OCI-LY7 (cell line): ENCODE measurements around the gene RIPK4. TPM values are rescaled to one million over a fixed set of nuclear protein-coding genes. Genes with fewer than 3 reads are reported as not detected.

Experiments used
- BruUV-seq: library from RNA; stranded (reverse); fragments of 400-500 nt; replicated peaks from 2 replicates; lab custom pipeline; 2021; lab: Mats Ljungman, UMichigan
- CTCF ChIA-PET: fragments of 300-600 bp; sonication (Branson Sonifier 250); formaldehyde crosslinking; loops from one replicate; lab custom pipeline; 2022; ENCODE audit warnings: antibody characterized with exemption; ENCODE audit not compliant: unreplicated experiment; lab: Charles Lee
- POLR2A ChIA-PET: fragments of 300-600 bp; sonication (Branson Sonifier 250); formaldehyde crosslinking; loops from one replicate; lab custom pipeline; 2022; ENCODE audit warnings: antibody characterized with exemption; lab: Charles Lee
- DNase-seq: peaks from one replicate; pipeline ENCODE4 v3.0.0-alpha.2; 2015; ENCODE audit warnings: low spot score
- H2AFZ ChIP-seq: fragments of 200-600 bp; sonication (generic), shearing (Covaris generic); 2 replicates; pipeline ENCODE4 v1.6.1; 2014; ENCODE audit warnings: mild to moderate bottlenecking, antibody characterized with exemption, low read length, moderate library complexity
- H3K27ac ChIP-seq: fragments of 200-600 bp; sonication (generic); 2 replicates; pipeline ENCODE4 v1.5.1; 2014; ENCODE audit warnings: mixed run types, low read depth, mild to moderate bottlenecking, moderate library complexity, low read length, inconsistent platforms; ENCODE audit not compliant: poor library complexity, severe bottlenecking
- H3K36me3 ChIP-seq: fragments of 200-600 bp; sonication (generic); 2 replicates; pipeline ENCODE4 v1.6.1; 2014; ENCODE audit warnings: mild to moderate bottlenecking, antibody characterized with exemption, low read length, moderate library complexity, mixed read lengths; ENCODE audit not compliant: insufficient read depth
- H3K4me1 ChIP-seq: fragments of 200-600 bp; sonication (generic); 2 replicates; pipeline ENCODE4 v1.5.1; 2014; ENCODE audit warnings: mild to moderate bottlenecking, low read length; ENCODE audit not compliant: insufficient read depth, poor library complexity, severe bottlenecking
- H3K4me2 ChIP-seq: fragments of 200-600 bp; sonication (generic); 2 replicates; pipeline ENCODE4 v1.6.1; 2014; ENCODE audit warnings: mild to moderate bottlenecking, low read length
- H3K4me3 ChIP-seq: fragments of 200-600 bp; sonication (generic); 2 replicates; pipeline ENCODE4 v1.5.1; 2014; ENCODE audit warnings: mild to moderate bottlenecking, low read depth, low read length; ENCODE audit not compliant: poor library complexity, severe bottlenecking
- H3K79me2 ChIP-seq: fragments of 200-600 bp; sonication (generic); 2 replicates; pipeline ENCODE4 v1.6.1; 2016; ENCODE audit warnings: low read depth, mild to moderate bottlenecking, low read length, moderate library complexity, mixed read lengths; ENCODE audit not compliant: insufficient read depth
- H3K9me2 ChIP-seq: fragments of 200-600 bp; sonication (generic); 2 replicates; pipeline ENCODE4 v1.6.1; 2016; ENCODE audit warnings: mild to moderate bottlenecking, low read length, mixed read lengths; ENCODE audit not compliant: insufficient read depth
- H3K9me3 ChIP-seq: fragments of 200-600 bp; sonication (generic); 2 replicates; pipeline ENCODE4 v1.6.1; 2014; ENCODE audit warnings: mild to moderate bottlenecking, mixed run types, low read length, mixed read lengths
- H4K20me1 ChIP-seq: fragments of 200-600 bp; sonication (generic); 2 replicates; pipeline ENCODE4 v1.6.1; 2014; ENCODE audit warnings: mild to moderate bottlenecking, antibody characterized with exemption, low read length, moderate library complexity, mixed read lengths; ENCODE audit not compliant: insufficient read depth
- CTCF ChIP-seq: fragments of 200-600 bp; sonication (generic); conservative IDR thresholded peaks from 2 replicates; pipeline ENCODE4 v1.5.1; 2014; ENCODE audit warnings: mild to moderate bottlenecking, antibody characterized with exemption, low read length, moderate library complexity, mixed read lengths
- EZH2phosphoT487 ChIP-seq: fragments of 200-600 bp; sonication (generic); IDR thresholded peaks from 2 replicates; pipeline ENCODE4 v1.6.1; 2018; ENCODE audit warnings: low read depth, borderline replicate concordance, mild to moderate bottlenecking, mixed run types, antibody characterized with exemption, low read length, moderate library complexity, mixed read lengths
- intact Hi-C: fragments of 100-400 bp; cut with micrococcal nuclease; formaldehyde crosslinking; loops from one replicate; pipeline ENCODE4 v1.10.0; 2022; ENCODE audit not compliant: unreplicated experiment
- total RNA-seq, 2 experiments: library from RNA; depleted of rRNA in 1 of 2; stranded (reverse); fragments of >200 nt in 1 of 2; shearing (Covaris generic) in 1 of 2; gene quantifications; 2 replicates each; pipeline ENCODE4 v1.2.3, GENCODE V29; 2014 to 2022

Gene RIPK4
- total RNA-seq, 2 experiments from 2014 or later = 0.08 to 0.19 TPM

- no peaks in the 10 kb centered on the region for H3K9me2 ChIP-seq
- no peak overlapping the region for H3K4me2 ChIP-seq
- no peak overlapping the region for H3K27ac ChIP-seq
- no peaks in the 10 kb centered on the region for H3K9me3 ChIP-seq
- BruUV-seq = no TSS peak
- no peak overlapping the region for H3K4me3 ChIP-seq
- no peaks in the 10 kb centered on the region for H4K20me1 ChIP-seq
- TF ChIP-seq EZH2phosphoT487 = no peak
- no peak for TF ChIP-seq CTCF
- H3K79me2 ChIP-seq = no peaks in the 10 kb centered on the region
- ChIA-PET CTCF (no interaction called here), POLR2A (interaction anchor here (0.6 to 1.0 kb wide), 2 partner anchors 21 to 81 kb away, joined by 3 read pairs; no protein-coding TSS in a partner anchor)
- H3K36me3 ChIP-seq = no peaks in the 10 kb centered on the region
- intact Hi-C loops = no loop called here
- no peaks in the 10 kb centered on the region for H3K4me1 ChIP-seq
- no peak for DNase-seq
- no peak overlapping the region for H2AFZ ChIP-seq
These were observed 10.7 kb downstream of the RIPK4 start for GRCh38 chr21:41755934-41756773.

GRCh38 chr21:41755258-41755933 is 11.5 kb downstream of the RIPK4 start:
- Histone ChIP-seq H3K4me2 (no peak overlapping the region), H3K9me2 (no peaks in the 10 kb centered on the region), H4K20me1 (no peaks in the 10 kb centered on the region), H3K9me3 (no peaks in the 10 kb centered on the region), H3K79me2 (no peaks in the 10 kb centered on the region), H3K36me3 (no peaks in the 10 kb centered on the region), H3K4me1 (no peaks in the 10 kb centered on the region), H3K4me3 (no peak overlapping the region), H3K27ac (no peak overlapping the region), H2AFZ (no peak overlapping the region)
- POLR2A ChIA-PET = interaction anchor here (0.6 to 1.0 kb wide), 3 partner anchors 21 to 603 kb away, joined by 3 read pairs; no protein-coding TSS in a partner anchor
- BruUV-seq = no TSS peak
- DNase-seq = no peak
- CTCF ChIA-PET = no interaction called here
- intact Hi-C loops = no loop called here
- TF ChIP-seq CTCF = no peak
- no peak for TF ChIP-seq EZH2phosphoT487
